NCI-H345 treated with DMSO at 0.1 percent for 48 hours (cell line): Measurements from ENCODE around the gene RMDN2.

Experiments used
- DNase-seq: peaks from one replicate; lab custom pipeline; 2025; ENCODE audit not compliant: unreplicated experiment; lab: John Stamatoyannopoulos, UW

Gene RMDN2

GRCh38 chr2:37897511-37897910 is 27.6 kb upstream of the RMDN2 start:
- no peak for DNase-seq

- DNase-seq, result no peak
These were observed 26.6 kb upstream of the RMDN2 start for GRCh38 chr2:37898448-37898847.

GRCh38 chr2:37902991-37903390 is 22.1 kb upstream of the RMDN2 start:
- DNase-seq, result no peak

- DNase-seq, result no peak
These were observed 20.7 kb upstream of the RMDN2 start for GRCh38 chr2:37904425-37904824.

- no peak for DNase-seq
These were observed 20.1 kb upstream of the RMDN2 start for GRCh38 chr2:37904993-37905392.

- DNase-seq, result no peak
These were observed 19.0 kb upstream of the RMDN2 start for GRCh38 chr2:37906131-37906530.

- no peak for DNase-seq
These were observed 17.4 kb upstream of the RMDN2 start for GRCh38 chr2:37907501-37908225.

GRCh38 chr2:37911296-37911873 is 13.7 kb upstream of the RMDN2 start:
- no peak for DNase-seq

GRCh38 chr2:37912056-37912455 is 13.0 kb upstream of the RMDN2 start:
- DNase-seq, result no peak

GRCh38 chr2:37912616-37913015 is 12.5 kb upstream of the RMDN2 start:
- DNase-seq, result no peak

GRCh38 chr2:37914340-37914739 is 10.7 kb upstream of the RMDN2 start:
- DNase-seq, result no peak

GRCh38 chr2:37915773-37916172 is 9.3 kb upstream of the RMDN2 start:
- no peak for DNase-seq

GRCh38 chr2:37916512-37917082 is 8.5 kb upstream of the RMDN2 start:
- DNase-seq, result no peak

- no peak for DNase-seq
These were observed 7.5 kb upstream of the RMDN2 start for GRCh38 chr2:37917281-37918228.

- no peak for DNase-seq
These were observed 6.3 kb upstream of the RMDN2 start for GRCh38 chr2:37918742-37919186.

GRCh38 chr2:37919631-37920032 is 5.5 kb upstream of the RMDN2 start:
- DNase-seq, result no peak

- DNase-seq, result no peak
These were observed 4.5 kb upstream of the RMDN2 start for GRCh38 chr2:37920570-37920969.

- DNase-seq, result no peak
These were observed 3.3 kb upstream of the RMDN2 start for GRCh38 chr2:37921781-37922180.

- DNase-seq, result no peak
These were observed 1.6 kb upstream of the RMDN2 start for GRCh38 chr2:37923308-37924055.

GRCh38 chr2:37926635-37927034 is 1.5 kb downstream of the RMDN2 start:
- DNase-seq, result no peak

- no peak for DNase-seq
These were observed 3.3 kb downstream of the RMDN2 start for GRCh38 chr2:37928377-37928776.
